Bronchial epithelial cell (primary cell): ENCODE data around the gene MAGEA3. TPM values are rescaled to one million over a fixed set of nuclear protein-coding genes. Genes with fewer than 3 reads are reported as not detected.
"Not testable (repeated sequence)": the region's sequence is repeated elsewhere in the genome, so short reads cannot be mapped to it uniquely, and the experiment has no call there.

Experiments used
- DNase-seq: peaks from one replicate; pipeline ENCODE4 v3.0.0-alpha.2; 2010; ENCODE audit warnings: low read depth
- FAIRE-seq: peaks from 2 replicates; lab custom pipeline; 2011; peaks lifted over from hg19 to GRCh38; lab: Jason Lieb, UNC
- H3K27me3 ChIP-seq: 2 replicates; pipeline ENCODE4 v1.5.1; 2011; ENCODE audit warnings: low read length; ENCODE audit not compliant: control insufficient read depth, insufficient read depth
- H3K36me3 ChIP-seq: 2 replicates; pipeline ENCODE4 v1.5.1; 2011; ENCODE audit warnings: low read length; ENCODE audit not compliant: control insufficient read depth, insufficient read depth
- H3K4me3 ChIP-seq: 2 replicates; pipeline ENCODE4 v1.5.1; 2011; ENCODE audit warnings: mild to moderate bottlenecking, low read depth, low read length, control low read depth
- CTCF ChIP-seq: IDR thresholded peaks from 2 replicates; pipeline ENCODE4 v1.5.1; 2011; ENCODE audit warnings: mild to moderate bottlenecking, moderate library complexity, low read length, control low read depth, inconsistent platforms; ENCODE audit not compliant: insufficient read depth, severe bottlenecking
- total RNA-seq: library from RNA; depleted of rRNA; stranded (reverse); fragments of >200 nt; gene quantifications from 2 replicates; pipeline ENCODE4 v1.2.1, GENCODE V29; 2014

Gene MAGEA3
- not detected in 2 replicates for total RNA-seq

DNA sequence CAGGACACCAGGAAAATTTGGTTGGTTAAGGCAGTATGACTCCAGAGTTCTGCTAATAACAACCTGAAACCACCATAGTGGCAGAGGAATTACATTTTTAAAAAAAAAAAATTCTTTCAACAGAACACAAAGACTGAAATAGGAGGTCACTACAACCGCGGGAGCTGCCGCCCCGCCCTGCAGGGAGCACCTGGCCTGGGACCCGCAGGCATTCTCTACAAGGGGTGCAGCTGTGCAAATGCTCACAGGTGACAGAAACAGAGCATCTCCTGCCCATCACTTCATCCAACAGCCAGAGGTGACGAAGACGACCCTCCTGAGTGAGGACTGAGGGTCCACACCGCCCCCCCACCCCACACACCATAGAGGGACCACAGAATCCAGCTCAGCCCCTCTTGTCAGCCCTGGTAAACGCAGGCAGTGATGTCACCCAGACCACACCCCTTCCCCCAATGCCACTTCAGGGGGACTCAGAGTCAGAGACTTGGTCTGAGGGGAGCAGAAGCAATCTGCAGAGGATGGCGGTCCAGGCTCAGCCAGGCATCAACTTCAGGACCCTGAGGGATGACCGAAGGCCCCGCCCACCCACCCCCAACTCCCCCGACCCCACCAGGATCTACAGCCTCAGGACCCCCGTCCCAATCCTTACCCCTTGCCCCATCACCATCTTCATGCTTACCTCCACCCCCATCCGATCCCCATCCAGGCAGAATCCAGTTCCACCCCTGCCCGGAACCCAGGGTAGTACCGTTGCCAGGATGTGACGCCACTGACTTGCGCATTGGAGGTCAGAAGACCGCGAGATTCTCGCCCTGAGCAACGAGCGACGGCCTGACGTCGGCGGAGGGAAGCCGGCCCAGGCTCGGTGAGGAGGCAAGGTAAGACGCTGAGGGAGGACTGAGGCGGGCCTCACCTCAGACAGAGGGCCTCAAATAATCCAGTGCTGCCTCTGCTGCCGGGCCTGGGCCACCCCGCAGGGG, at the start of gene MAGEA3:
Gene MAGEA3 (plus strand): TSS at position 843 of the 980 bp plus-strand sequence. CDS start 2,039 bp downstream, outside the sequence.
- H3K4me3 ChIP-seq, FAIRE-seq: not testable (repeated sequence)

GRCh38 chrX:152652060-152652459, 46.5 kb upstream of the MAGEA3 start:
- Histone ChIP-seq H3K27me3 (no peaks in the 10 kb centered on the region), H3K36me3 (no peaks in the 10 kb centered on the region), H3K4me3 (no peak overlapping the region)
- no peak for FAIRE-seq
- TF ChIP-seq CTCF = no peak
- no peak for DNase-seq

More for the DNA sequence above, at the start of gene MAGEA3:
- not testable (repeated sequence) for H3K36me3 ChIP-seq, DNase-seq, H3K27me3 ChIP-seq

- FAIRE-seq (no peak), DNase-seq (no peak)
- H3K27me3 ChIP-seq = no peaks in the 10 kb centered on the region
- H3K4me3 ChIP-seq = no peak overlapping the region
- H3K36me3 ChIP-seq = no peaks in the 10 kb centered on the region
- TF ChIP-seq CTCF = no peak
These were observed 46.1 kb upstream of the MAGEA3 start for GRCh38 chrX:152652467-152652866.

GRCh38 chrX:152656087-152656486, 42.5 kb upstream of the MAGEA3 start:
- no peak overlapping the region for H3K4me3 ChIP-seq
- no peaks in the 10 kb centered on the region for H3K36me3 ChIP-seq
- DNase-seq (no peak), FAIRE-seq (no peak)
- no peak for TF ChIP-seq CTCF
- no peaks in the 10 kb centered on the region for H3K27me3 ChIP-seq

DNA sequence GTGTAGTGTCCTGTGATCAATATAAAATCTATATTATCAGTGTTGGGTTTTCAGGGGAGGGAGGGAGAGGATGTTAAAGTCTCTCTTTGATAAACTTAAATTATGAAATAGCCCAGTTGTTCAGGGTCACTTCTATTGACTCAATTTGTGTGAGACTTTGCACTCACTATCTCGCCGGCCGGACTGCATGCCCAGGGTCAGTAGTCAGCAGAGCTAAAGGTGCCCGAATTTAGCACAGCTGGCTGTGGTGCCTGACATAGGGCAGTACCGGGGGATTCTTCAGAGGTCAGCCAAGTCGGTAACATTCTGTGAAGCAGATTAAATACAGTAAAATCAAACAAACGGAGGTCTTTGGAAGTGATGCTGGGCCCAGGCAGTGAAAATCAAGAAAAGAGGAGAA, 41.7 kb upstream of the MAGEA3 start:
- FAIRE-seq (no peak), DNase-seq (no peak)
- TF ChIP-seq CTCF = no peak
- no peaks in the 10 kb centered on the region for H3K27me3 ChIP-seq
- no peak overlapping the region for H3K4me3 ChIP-seq
- H3K36me3 ChIP-seq = no peaks in the 10 kb centered on the region

GRCh38 chrX:152658302-152658701, 40.3 kb upstream of the MAGEA3 start:
- DNase-seq (no peak), FAIRE-seq (no peak)
- TF ChIP-seq CTCF = no peak
- H3K27me3 ChIP-seq = no peaks in the 10 kb centered on the region
- no peak overlapping the region for H3K4me3 ChIP-seq
- H3K36me3 ChIP-seq = no peaks in the 10 kb centered on the region
